ENCODE data around the gene OSBPL9. TPM values are rescaled to one million over a fixed set of nuclear protein-coding genes. Genes with fewer than 3 reads are reported as not detected.

OSBPL9 gene
- total and polyA plus RNA-seq, 2 experiments from 2014 or later: 82.7 to 102 TPM

DNA sequence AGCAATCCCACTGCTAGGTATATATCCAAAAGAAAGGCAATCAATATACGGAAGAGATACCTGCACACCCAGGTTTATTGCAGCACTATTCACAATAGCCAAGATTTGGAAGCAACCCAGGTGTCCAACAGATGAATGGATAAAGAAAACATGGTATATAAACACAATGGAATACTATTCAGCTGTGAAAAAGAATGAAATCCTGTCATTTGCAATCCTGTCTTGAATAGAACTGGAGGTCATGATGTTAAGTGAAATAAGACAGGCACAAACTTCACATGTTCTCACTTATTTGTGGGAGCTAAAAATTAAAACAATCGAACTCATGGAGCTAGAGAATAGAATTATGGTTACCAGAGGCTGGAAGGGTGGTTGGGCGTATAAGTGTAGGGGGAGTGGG, 101.0 kb downstream of the OSBPL9 start:
- Mint-ChIP-seq H3K36me3 (ENCODE audit: low read depth) (no peaks in the 10 kb centered on the region), H3K9me3 (peaks cover under 1% of the 10 kb centered on the region; the same call in 1 of the 3 replicates), H3K27ac (no peak overlapping the region), H3K4me1 (peaks cover 5% of the 10 kb centered on the region; the same call in 2 of the 3 replicates), H3K27me3 (ENCODE audit: insufficient read depth, low read depth, poor library complexity) (peaks cover 1% of the 10 kb centered on the region), H3K4me3 (no peak overlapping the region)
- no peak for DNase-seq (ENCODE audit: low spot score)
- Histone ChIP-seq H3K27ac (ENCODE audit: low read depth) (no peak overlapping the region), H3K4me1 (ENCODE audit: insufficient read depth) (no peaks in the 10 kb centered on the region), H4K20me1 (replicated peaks; ENCODE audit: insufficient read depth) (no peaks in the 10 kb centered on the region), H3K9me2 (ENCODE audit: insufficient read depth) (no peaks in the 10 kb centered on the region), H3F3A (replicated peaks; ENCODE audit: low read depth) (no peaks in the 10 kb centered on the region), H3K4me3 (no peak overlapping the region), H3K27me3 (ENCODE audit: insufficient read depth) (no peaks in the 10 kb centered on the region), H3K79me2 (replicated peaks; ENCODE audit: insufficient read depth) (no peaks in the 10 kb centered on the region), H3K36me3 (ENCODE audit: insufficient read depth) (no peaks in the 10 kb centered on the region), H3K4me2 (no peak overlapping the region), H2AFZ (no peak overlapping the region)
- ATAC-seq: no peak
- TF ChIP-seq EZH2 (IDR thresholded peaks at IDR 0.05; ENCODE audit: low read depth, unreplicated experiment) (no peak), ZNF114 (CRISPR knock-in tag; IDR thresholded peaks at IDR 0.05) (no peak), STAT1 (IDR thresholded peaks at IDR 0.05; ENCODE audit: unreplicated experiment) (no peak), EZH2phosphoT487 (IDR thresholded peaks at IDR 0.05; ENCODE audit: unreplicated experiment) (no peak), CTCF (conservative IDR thresholded peaks at IDR 0.05; ENCODE audit: low read depth in 2 of 2) (no peak), NANOG (IDR thresholded peaks at IDR 0.05; ENCODE audit: borderline replicate concordance) (no peak), ZNF331 (CRISPR knock-in tag; IDR thresholded peaks at IDR 0.05; ENCODE audit: low read depth) (no peak), JUNB (IDR thresholded peaks at IDR 0.05; ENCODE audit: unreplicated experiment) (no peak), POLR2AphosphoS5 (IDR thresholded peaks at IDR 0.05; ENCODE audit: low read depth) (no peak), CREB1 (CRISPR knock-in tag; IDR thresholded peaks at IDR 0.05; ENCODE audit: low read depth) (no peak)
- TF ChIP-seq, protein P1, sequence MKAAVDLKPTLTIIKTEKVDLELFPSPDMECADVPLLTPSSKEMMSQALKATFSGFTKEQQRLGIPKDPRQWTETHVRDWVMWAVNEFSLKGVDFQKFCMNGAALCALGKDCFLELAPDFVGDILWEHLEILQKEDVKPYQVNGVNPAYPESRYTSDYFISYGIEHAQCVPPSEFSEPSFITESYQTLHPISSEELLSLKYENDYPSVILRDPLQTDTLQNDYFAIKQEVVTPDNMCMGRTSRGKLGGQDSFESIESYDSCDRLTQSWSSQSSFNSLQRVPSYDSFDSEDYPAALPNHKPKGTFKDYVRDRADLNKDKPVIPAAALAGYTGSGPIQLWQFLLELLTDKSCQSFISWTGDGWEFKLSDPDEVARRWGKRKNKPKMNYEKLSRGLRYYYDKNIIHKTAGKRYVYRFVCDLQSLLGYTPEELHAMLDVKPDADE (IDR thresholded peaks at IDR 0.05): no peak
- TF ChIP-seq, protein P2, sequence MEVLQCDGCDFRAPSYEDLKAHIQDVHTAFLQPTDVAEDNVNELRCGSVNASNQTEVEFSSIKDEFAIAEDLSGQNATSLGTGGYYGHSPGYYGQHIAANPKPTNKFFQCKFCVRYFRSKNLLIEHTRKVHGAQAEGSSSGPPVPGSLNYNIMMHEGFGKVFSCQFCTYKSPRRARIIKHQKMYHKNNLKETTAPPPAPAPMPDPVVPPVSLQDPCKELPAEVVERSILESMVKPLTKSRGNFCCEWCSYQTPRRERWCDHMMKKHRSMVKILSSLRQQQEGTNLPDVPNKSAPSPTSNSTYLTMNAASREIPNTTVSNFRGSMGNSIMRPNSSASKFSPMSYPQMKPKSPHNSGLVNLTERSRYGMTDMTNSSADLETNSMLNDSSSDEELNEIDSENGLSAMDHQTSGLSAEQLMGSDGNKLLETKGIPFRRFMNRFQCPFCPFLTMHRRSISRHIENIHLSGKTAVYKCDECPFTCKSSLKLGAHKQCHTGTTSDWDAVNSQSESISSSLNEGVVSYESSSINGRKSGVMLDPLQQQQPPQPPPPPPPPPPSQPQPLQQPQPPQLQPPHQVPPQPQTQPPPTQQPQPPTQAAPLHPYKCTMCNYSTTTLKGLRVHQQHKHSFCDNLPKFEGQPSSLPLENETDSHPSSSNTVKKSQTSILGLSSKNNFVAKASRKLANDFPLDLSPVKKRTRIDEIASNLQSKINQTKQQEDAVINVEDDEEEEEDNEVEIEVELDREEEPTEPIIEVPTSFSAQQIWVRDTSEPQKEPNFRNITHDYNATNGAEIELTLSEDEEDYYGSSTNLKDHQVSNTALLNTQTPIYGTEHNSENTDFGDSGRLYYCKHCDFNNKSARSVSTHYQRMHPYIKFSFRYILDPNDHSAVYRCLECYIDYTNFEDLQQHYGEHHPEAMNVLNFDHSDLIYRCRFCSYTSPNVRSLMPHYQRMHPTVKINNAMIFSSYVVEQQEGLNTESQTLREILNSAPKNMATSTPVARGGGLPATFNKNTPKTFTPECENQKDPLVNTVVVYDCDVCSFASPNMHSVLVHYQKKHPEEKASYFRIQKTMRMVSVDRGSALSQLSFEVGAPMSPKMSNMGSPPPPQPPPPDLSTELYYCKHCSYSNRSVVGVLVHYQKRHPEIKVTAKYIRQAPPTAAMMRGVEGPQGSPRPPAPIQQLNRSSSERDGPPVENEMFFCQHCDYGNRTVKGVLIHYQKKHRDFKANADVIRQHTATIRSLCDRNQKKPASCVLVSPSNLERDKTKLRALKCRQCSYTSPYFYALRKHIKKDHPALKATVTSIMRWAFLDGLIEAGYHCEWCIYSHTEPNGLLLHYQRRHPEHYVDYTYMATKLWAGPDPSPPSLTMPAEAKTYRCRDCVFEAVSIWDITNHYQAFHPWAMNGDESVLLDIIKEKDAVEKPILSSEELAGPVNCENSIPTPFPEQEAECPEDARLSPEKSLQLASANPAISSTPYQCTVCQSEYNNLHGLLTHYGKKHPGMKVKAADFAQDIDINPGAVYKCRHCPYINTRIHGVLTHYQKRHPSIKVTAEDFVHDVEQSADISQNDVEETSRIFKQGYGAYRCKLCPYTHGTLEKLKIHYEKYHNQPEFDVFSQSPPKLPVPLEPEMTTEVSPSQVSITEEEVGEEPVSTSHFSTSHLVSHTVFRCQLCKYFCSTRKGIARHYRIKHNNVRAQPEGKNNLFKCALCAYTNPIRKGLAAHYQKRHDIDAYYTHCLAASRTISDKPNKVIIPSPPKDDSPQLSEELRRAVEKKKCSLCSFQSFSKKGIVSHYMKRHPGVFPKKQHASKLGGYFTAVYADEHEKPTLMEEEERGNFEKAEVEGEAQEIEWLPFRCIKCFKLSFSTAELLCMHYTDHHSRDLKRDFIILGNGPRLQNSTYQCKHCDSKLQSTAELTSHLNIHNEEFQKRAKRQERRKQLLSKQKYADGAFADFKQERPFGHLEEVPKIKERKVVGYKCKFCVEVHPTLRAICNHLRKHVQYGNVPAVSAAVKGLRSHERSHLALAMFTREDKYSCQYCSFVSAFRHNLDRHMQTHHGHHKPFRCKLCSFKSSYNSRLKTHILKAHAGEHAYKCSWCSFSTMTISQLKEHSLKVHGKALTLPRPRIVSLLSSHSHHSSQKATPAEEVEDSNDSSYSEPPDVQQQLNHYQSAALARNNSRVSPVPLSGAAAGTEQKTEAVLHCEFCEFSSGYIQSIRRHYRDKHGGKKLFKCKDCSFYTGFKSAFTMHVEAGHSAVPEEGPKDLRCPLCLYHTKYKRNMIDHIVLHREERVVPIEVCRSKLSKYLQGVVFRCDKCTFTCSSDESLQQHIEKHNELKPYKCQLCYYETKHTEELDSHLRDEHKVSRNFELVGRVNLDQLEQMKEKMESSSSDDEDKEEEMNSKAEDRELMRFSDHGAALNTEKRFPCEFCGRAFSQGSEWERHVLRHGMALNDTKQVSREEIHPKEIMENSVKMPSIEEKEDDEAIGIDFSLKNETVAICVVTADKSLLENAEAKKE (CRISPR knock-in tag; IDR thresholded peaks at IDR 0.05): no peak
- TF ChIP-seq, protein P3, sequence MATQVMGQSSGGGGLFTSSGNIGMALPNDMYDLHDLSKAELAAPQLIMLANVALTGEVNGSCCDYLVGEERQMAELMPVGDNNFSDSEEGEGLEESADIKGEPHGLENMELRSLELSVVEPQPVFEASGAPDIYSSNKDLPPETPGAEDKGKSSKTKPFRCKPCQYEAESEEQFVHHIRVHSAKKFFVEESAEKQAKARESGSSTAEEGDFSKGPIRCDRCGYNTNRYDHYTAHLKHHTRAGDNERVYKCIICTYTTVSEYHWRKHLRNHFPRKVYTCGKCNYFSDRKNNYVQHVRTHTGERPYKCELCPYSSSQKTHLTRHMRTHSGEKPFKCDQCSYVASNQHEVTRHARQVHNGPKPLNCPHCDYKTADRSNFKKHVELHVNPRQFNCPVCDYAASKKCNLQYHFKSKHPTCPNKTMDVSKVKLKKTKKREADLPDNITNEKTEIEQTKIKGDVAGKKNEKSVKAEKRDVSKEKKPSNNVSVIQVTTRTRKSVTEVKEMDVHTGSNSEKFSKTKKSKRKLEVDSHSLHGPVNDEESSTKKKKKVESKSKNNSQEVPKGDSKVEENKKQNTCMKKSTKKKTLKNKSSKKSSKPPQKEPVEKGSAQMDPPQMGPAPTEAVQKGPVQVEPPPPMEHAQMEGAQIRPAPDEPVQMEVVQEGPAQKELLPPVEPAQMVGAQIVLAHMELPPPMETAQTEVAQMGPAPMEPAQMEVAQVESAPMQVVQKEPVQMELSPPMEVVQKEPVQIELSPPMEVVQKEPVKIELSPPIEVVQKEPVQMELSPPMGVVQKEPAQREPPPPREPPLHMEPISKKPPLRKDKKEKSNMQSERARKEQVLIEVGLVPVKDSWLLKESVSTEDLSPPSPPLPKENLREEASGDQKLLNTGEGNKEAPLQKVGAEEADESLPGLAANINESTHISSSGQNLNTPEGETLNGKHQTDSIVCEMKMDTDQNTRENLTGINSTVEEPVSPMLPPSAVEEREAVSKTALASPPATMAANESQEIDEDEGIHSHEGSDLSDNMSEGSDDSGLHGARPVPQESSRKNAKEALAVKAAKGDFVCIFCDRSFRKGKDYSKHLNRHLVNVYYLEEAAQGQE (IDR thresholded peaks at IDR 0.05; ENCODE audit: unreplicated experiment): no peak
